GM21825 (cell line): ENCODE data around the gene MAPK4.
"Not testable (repeated sequence)": the region's sequence is repeated elsewhere in the genome, so short reads cannot be mapped to it uniquely, and the experiment has no call there.

Experiments
- ATAC-seq: cut with Tn5 transposase; IDR thresholded peaks from one replicate; pipeline ENCODE4 v1.9.1; 2021; ENCODE audit warnings: mild to moderate bottlenecking, moderate library complexity; ENCODE audit not compliant: unreplicated experiment

Gene MAPK4

DNA sequence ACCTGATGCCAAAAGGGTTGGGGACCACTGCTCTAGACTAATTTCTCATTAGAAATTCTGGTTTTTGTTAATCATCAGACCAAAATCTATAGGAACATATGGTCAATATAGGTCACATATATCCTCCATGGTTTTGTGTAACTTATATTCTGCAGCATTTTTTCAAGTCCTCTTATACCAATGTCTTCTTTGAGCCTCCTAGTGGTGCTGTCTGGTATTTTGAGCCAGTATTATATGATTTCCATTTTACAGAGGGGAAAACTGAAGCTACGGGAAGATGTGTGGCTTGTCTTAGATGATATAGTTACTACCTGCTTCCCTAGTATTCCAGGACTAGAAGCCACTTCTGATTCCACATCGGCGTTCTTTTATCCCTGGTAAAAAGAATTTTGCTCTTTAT lies 13.8 kb downstream of the MAPK4 start:
- ATAC-seq, result no peak

DNA sequence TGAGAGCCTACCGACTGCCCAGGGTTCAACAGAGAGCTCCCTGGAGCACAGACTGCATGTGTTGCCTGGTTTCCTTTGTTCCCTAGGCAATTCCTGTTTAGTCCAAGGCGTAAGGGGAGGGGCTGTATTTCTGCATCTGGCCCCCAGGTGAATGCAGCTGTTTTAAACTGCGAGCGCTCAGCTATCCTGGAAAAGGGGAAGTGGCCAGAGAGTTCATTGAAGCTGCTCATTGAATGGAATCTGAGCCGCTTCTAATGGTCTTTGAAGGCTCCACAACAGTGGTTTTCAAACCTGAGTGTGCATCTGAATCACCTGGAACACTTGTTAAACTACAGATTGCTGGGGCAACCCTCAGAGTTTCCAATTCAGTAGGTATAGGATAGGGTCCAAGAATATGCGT lies 18.1 kb downstream of the MAPK4 start:
- no peak for ATAC-seq

DNA sequence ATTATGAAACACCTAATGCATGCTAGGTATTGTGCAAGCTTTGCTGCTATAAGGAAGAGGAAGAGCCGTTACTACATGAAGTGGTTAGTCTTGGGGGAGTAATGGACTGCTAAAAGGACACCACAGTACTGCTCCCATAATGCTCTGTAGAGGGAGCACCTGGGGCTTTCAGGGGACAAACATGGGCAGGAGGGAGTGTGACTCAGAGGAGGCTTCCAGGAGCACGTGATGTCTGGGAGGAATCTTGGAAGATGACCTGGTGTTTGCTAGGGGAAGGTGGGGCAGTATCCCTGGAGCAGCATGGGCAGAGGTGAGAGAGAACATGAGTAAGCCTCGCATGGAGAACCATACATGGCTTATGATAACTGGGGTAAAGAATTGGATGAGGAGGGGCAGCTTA lies 18.8 kb downstream of the MAPK4 start:
- ATAC-seq, result no peak

DNA sequence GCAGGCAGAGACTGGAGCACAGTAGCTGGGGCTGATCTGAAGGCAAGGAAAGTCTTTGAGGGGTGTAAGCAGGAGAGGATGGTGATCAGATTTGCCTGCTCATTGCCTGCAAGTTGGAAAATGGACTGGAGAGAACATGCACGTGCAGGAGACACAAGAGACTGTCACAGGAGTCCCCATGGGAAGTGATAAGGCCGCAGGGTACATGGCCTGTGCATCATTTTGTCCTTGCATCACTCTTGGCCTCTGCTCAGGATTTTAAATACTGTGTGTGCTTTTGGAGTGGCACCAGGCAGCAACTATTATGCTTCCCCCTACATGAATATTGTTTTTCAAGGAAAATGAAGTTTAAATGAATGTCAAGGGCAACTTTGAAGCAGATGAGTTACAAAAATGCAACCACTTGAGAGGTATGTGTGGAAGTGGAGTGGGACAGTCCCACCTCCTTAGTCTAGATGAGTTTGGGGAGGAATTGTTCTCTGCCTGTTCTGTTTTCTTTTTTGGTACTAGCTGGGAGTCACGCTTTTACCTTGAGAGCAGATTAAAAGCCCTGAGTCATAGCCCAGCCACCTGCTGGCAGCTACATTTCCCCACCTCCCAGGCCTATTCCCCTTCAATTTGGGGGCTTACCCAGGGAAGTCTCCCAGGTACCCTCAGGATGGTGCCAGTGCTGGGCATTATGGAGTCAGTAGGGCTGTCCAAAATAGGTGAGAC lies 19.3 kb downstream of the MAPK4 start:
- ATAC-seq, result no peak

DNA sequence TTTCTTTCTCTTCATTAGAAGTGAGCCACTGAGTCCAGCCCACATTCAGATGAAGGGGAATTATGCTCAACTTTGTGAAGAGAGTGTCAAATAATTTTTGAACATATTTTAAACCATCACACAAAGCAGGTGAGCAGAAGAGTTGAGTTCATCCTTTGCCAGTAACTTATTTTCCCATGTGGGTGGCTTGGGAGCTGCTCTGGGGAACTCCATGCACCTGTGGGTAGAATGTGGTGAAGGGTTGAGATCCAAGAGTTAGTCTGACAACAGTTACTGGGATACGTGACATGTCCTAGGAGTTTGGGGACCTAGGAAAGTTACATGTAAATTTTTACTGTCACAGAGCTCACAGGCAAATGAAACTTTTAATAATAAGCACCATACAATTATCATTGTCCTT lies 21.6 kb downstream of the MAPK4 start:
- ATAC-seq, result no peak

DNA sequence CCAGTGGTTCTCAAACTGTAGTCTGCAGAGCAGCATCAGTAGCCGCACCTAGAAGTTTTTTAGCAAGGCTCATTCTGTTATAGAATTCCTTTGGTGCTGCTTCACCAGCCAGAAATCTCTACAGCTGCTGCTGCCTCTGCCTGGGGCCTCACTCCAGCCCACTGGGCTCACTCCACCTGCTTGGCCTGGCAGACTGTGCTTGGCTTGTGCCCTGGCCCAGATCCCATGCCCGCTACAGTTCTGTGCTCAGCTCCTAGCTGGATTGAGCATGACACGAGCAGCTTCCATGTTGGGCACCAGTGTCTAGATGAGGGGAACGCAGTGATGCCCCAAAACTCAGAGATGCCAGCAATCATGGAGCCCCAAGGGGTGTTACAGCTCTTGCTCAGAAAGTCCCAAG lies 22.6 kb downstream of the MAPK4 start:
- no peak for ATAC-seq

DNA sequence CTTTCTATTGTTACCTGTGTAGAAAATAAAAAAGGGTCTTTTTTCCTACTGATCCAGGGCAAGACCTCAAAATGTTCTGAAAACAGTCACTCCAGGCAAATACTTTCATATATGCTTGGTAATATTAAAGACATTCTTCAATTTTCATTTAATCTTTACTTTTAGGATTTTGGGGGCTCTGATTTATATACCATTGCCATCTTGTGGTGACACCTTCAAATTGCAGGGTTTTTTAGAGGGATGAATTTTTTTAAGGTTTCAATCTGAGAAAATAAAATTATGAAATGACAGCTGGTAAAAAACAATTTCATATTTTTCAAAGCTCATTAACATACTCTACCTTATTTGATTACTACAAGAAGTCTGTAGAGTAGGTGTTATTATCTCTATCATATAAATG lies 26.8 kb downstream of the MAPK4 start:
- ATAC-seq, result no peak

DNA sequence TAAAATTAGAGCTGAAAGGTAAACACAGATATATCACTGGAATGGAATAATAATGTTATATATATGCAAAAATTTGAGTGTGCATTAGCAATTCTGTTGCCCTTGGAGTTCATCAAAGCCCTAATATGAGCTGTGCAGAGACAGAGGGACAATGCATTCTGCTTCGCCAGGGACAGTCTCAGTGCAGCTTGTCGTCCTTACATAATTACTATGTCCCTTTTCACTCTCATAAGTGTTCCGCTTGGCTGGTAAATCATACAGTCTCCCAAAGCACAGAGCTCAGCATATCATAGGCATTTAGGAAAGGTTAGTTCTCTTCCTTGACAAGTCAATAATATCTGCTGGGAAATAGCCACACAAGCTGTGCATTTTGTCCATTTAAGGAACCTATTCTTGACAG lies 30.7 kb downstream of the MAPK4 start:
- ATAC-seq, result no peak

DNA sequence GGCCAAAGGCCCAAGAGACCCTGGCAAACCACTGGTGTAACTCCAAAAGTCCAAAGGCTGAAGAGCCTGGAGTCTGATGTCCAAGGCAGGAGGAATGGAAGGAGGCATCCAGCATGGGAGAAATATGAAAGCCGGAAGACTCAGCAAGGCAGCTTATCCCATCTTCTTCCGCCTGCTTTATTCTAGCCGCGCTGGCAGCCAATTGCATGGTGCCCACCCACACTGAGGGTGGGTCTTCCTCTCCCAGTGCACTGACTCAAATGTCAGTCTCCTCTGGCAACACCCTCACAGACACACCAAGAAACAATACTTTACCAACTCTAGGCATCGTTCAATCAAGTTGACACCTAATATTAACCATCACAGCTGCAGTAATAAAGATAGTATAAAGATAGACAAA lies 34.1 kb downstream of the MAPK4 start:
- no peak for ATAC-seq

DNA sequence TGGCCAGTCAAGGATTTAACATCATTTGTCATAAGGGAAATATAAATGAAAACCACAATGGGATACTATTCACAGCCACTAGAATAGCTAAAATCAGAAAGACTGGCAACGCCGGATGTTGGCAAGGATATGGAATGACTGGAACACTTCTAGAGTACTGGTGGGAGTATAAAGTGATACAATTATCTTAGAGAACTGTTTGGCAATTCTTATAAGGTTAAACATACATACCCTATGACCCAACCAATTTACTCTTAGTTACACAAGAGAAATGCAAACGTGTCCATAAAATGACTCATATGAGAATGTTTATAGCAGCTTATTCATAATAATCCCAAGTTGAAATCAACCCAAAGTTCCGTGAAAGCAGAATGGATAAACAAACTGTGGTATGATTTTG lies 35.1 kb downstream of the MAPK4 start:
- no peak for ATAC-seq

DNA sequence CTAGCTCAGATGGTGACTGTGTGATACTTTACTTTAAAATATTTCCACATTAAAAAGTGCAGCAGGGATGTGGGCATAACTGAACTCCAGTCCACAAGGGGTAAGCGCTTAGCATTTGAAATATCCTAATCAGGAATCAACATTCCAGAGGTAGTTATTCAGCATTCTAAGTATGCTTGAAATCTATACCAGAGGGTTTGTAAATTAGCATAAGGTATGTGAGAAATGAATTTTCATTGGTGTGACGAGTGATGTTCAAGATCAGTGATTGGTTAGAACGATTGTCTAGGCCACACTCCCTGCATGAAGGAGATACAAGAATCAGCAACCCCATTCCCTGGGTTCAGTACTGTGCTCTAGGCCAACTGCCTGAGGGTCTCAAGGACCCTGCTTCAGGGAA lies 42.6 kb downstream of the MAPK4 start:
- no peak for ATAC-seq

DNA sequence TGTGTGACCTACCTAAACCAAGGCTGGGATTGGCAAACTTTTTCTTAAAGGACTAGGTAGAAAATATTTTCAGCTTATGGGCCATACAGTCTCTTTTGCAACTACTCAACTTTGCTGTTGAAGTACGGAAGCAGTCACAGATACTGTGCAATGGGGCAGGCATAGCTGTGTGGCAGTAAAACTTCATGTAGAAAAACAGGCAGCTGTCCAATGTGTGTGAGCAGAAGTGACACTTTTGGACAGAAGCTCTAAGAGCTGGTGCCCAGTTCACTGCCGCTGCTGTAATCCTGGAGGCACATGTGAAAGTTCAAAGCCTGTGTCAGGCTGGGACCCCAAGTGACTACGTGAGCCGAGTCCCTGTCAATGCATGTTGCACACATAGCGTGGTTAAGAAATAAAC lies 46.7 kb downstream of the MAPK4 start:
- no peak for ATAC-seq

DNA sequence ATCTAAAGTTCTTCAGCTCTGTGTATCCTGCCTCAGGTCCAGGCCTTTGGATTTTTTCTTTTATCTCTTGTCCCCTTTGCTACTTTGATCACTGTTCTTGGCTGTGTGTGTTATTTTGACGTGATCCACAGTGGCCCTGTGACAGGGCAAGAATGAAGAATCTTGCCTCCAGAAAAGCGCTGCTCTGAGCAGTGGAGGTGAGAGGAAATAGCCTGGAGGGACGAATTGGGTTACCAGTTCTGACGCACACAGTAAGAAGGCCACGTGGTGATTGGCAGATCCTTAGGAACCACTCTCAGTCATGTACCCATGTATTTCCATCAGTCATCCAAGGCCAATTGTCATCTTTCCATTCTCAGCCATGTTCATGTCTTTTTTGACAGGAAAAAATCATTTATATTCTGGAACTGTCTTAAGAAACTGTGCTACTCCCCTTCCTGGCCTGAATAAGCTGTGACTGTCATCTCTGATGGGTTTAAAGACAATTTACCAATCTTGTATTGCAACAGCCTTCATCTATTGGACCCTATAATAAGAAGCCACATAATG lies 47.6 kb downstream of the MAPK4 start:
- ATAC-seq, result no peak

DNA sequence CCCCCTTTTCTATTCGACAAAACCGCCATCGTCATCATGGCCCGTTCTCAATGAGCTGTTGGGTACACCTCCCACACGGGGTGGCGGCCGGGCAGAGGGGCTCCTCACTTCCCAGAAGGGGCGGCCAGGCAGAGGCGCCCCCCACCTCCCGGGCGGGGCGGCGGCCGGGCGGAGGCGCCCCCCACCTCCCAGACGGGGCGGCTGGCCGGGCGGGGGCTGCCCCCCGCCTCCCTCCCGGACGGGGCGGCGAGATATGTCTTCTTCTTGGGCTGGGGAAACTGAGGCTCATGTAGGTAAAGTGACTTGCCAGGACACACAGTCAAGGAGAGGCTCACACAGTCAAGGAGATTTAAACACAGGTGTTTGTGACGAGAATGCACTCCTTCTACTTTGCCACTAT lies 49.3 kb downstream of the MAPK4 start:
- ATAC-seq, result not testable (repeated sequence)

DNA sequence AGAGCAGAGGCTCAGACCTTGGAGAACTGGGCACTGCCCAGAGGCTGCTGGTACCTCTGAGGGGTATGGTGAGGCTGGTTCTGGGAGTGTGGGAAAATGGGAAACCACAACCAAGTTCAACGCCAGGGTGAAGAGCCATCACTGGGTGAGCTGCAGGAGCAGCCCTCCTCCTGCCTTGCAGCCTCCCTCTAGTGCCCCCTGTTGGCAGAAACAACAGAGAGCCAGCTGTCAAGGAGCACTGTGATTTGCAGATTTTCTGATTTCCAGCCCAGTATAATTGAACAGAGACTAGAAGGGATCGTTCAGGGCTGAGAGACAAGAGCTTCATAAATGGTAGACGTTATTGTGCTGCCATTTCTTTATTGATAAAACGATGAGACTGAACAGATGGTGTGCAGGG lies 50.5 kb downstream of the MAPK4 start:
- no peak for ATAC-seq

DNA sequence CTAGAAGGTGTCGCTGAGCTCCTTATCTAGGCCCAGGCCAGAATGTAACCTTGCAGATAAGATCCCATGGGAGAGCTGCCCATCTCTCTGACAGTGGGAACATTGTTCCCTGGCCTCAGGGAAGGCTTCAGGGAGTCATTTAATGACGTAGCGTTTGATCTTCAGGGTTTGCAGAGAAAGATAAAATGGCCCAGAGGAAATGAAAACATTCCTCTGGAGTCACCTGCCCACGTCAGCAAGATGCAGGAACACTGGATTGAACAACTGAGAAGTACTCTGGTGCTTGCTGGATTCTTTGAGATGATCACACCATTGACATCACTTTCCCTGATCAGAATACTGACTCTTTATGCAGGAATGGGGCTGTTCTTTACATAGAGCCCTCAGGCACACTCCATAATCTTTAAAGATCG lies 51.6 kb downstream of the MAPK4 start:
- no peak for ATAC-seq

DNA sequence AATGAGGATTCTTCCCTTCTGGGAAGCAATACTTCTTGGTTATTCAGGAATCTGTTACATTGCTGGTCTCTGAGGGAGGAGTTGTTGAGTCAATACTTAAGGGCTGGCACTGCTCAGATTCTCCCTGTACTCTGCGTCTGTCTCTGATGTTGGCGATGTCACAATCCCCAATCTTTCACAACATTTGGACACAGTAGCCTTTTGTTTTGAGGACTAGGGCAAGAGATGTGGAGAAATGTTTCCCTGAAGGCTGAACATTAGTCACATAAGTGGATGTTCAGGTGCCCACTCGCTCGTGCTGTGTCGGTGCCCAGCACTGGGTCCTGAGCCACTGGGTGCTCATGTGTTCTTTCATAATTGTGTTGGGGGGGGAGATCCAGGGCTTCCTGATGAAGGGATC lies 55.0 kb downstream of the MAPK4 start:
- ATAC-seq, result no peak

DNA sequence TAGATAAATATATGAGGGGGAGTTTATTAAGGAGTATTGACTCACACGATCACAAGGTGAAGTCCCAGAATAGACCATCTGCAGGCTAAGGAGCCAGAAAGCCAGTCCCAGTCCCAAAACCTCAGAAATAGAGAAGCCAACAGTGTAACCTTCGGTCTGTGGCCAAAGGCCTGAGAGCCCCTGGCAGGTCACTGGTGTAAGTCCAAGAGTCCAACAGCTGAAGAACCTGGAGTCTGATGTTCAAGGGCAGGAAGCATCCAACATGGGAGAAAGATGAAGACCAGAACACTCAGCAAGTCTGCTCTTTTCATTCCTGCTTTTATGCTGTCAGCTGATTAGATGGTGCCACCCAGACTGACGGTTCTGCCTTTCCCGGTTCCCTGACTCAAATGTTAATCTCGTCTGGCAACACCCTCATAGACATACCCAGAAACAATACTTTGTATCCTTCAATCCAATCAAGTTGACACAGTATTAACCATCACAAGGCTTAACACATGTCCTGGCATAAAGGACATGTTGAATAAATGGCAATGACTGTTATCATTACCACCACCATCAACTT lies 56.7 kb downstream of the MAPK4 start:
- no peak for ATAC-seq

DNA sequence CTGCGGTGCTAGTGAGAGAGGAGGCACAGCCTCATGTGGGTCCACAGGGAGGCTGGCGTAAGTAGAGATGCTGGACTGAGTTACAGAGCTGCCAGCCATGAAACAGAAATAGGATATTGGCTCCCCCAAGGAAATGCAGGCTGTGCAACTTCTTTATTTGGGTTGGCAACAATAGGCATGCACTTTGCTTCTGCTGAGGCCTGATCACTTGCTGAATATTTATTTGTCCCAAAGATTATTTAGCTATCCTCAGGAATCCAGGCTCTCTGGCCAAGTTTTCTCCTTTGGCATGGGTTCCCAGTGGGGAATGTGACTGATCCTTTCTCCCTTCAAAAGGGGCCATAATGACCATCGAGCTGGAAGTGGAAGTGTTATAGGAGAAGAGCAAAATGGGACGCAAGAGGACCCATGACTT lies 60.0 kb downstream of the MAPK4 start:
- ATAC-seq, result no peak

DNA sequence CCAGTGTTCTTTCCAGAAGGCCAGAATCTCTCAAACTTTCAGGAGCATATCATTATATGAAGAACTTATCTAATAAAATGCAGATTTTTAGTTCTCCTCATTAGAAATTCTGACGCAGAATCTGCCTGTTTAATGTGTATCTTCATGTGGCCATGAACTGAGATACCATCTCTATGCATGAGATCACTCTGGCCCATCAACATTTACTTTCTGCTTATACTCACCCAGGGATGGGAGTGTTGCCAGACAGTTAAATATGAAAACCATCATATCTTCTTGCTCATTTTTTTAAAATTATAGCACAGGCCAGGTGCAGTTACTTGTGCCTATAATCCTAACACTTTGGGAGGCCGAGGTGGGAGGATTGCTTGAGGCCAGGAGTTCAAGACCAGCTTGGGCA lies 60.4 kb downstream of the MAPK4 start:
- no peak for ATAC-seq

DNA sequence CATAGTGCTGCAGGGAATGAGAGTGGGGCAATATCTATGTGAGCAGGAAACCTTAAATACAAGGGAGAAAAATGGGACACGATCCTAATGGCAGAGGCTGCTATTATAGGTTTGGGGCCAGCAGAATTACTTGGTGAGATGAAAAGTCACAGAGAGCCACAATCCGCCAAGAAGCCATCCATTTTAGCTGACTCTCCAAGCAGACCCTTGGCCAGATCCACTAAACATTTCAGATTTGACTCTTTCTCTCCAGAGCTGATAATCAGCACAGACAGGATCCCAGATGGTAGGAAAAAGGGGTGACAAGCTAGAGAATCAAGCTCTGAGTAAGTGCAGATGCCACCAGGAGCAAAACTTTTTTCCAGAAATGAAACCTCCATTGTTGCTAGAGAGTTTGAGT lies 61.5 kb downstream of the MAPK4 start:
- ATAC-seq, result no peak

DNA sequence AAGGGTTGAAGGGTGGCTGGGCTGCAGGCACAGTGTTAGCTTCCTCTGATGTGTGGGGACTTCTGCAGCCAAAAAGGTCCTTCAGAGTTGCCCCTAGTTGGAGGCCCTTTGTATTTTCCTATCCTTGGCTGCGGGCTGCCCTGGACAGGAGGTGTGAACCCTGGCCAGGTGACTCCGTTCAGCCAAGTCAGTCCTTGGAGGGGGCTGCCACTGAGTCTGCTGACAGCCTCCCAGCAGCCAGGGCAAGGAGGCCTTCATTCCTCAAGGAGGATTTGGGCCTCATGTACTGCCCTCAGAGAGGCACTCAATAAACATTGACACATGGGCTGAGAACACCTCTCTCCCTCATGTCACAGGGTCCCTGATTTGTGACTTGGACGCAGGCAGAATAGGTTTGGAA lies 62.4 kb downstream of the MAPK4 start:
- ATAC-seq, result no peak

DNA sequence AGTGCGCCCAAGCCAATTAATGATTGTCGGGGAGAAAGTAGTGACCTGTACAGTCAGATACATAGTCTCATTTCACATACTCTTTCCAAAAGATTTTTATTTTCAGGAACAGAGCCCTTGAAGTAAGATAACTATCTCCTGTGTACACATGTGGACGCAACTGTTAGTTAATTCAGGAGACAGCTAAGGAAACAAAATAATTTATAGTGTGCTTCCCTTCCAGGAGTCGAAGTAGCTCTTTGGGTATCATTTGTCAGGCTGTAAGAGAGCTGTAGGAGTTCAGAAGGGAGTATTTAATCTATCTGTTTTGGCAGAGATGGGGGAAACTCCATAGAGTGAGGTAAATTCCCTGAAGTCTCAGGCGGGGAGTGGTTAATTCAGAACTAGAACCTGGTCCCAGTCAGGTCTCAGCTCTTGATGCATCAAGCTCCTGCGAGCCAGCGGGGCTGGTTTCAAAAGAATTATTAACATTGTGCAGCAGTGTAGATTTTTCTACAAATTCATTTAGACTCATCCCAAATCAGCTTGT lies 63.0 kb downstream of the MAPK4 start:
- no peak for ATAC-seq
